ENCODE measurements around the gene TNS1.

Gene TNS1

DNA sequence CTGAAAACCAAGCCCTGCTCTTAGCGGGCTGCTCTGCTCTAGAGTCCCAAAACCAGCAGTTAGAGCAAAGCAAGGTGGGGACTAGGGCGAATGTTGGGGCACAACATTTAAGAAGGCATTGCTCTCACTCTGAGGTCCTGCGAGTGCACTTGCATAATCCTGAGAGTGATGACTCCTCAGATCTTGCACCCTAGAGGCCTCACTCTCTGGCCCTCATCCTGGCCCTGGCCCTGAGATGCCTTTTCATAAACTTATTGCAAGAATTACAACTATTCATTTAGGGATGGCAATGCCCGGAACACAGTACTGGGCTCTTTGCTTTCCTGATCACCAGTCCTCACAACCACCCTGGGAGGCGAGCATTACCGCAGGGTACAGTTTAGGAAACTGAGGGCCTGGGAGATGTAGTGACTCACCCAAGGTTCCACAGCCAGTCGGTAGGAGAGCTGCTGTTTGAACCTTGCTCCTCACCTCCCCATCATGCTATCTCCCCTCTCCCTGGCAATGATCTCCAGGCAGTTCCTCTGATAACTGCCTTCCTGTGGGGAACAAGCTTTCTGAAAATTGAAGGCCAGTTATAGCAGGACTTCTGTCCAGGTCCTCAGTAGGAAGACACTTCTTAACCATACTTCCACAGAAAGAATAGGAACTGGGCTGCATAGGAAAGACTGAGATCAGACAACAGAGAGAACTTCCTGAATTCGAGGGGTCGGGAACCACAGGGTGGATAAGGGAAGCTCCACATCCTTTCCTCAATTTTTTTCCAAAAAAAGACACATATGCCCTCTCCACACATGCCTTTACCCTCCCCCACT, 91.3 kb downstream of the TNS1 start:
- TF ChIP-seq CTCF (conservative IDR thresholded peaks at IDR 0.05; ENCODE audit: low read depth, low read length), result no peak
- H3K4me2 ChIP-seq, result no peak overlapping the region
- H3K4me3 ChIP-seq (IDR thresholded peaks at IDR 0.05; ENCODE audit: insufficient read depth, low read depth, low read length), result no peak overlapping the region
- no peaks in the 10 kb centered on the region for H3K27me3 ChIP-seq (ENCODE audit: insufficient read depth, low read depth)
- H3K4me1 ChIP-seq (ENCODE audit: low read depth, poor library complexity, severe bottlenecking), result no peaks in the 10 kb centered on the region
- H4K20me1 ChIP-seq (ENCODE audit: insufficient read depth), result no peaks in the 10 kb centered on the region
- H3K79me2 ChIP-seq (ENCODE audit: insufficient read depth, low read depth), result no peaks in the 10 kb centered on the region
- H3K27ac ChIP-seq, result no peak overlapping the region
- no peak overlapping the region for H3K9ac ChIP-seq
- H2AFZ ChIP-seq (ENCODE audit: low read depth), result no peak overlapping the region
- H3K36me3 ChIP-seq (ENCODE audit: insufficient read depth), result no peaks in the 10 kb centered on the region

GRCh38 chr2:217910875-217911212, 92.0 kb downstream of the TNS1 start:
- no peak overlapping the region for H3K4me2 ChIP-seq
- no peaks in the 10 kb centered on the region for H3K4me1 ChIP-seq (ENCODE audit: low read depth, poor library complexity, severe bottlenecking)
- H4K20me1 ChIP-seq (ENCODE audit: insufficient read depth), result no peaks in the 10 kb centered on the region
- H3K27me3 ChIP-seq (ENCODE audit: insufficient read depth, low read depth), result no peaks in the 10 kb centered on the region
- H3K4me3 ChIP-seq (IDR thresholded peaks at IDR 0.05; ENCODE audit: insufficient read depth, low read depth, low read length), result no peak overlapping the region
- no peak overlapping the region for H3K9ac ChIP-seq
- no peak overlapping the region for H3K27ac ChIP-seq
- H3K36me3 ChIP-seq (ENCODE audit: insufficient read depth), result no peaks in the 10 kb centered on the region
- H3K79me2 ChIP-seq (ENCODE audit: insufficient read depth, low read depth), result no peaks in the 10 kb centered on the region
- TF ChIP-seq CTCF (conservative IDR thresholded peaks at IDR 0.05; ENCODE audit: low read depth, low read length), result no peak
- H2AFZ ChIP-seq (ENCODE audit: low read depth), result no peak overlapping the region

GRCh38 chr2:217909156-217909820, 93.5 kb downstream of the TNS1 start:
- H3K4me2 ChIP-seq, result no peak overlapping the region
- H3K4me1 ChIP-seq (ENCODE audit: low read depth, poor library complexity, severe bottlenecking), result no peaks in the 10 kb centered on the region
- TF ChIP-seq CTCF (conservative IDR thresholded peaks at IDR 0.05; ENCODE audit: low read depth, low read length), result no peak
- H3K36me3 ChIP-seq (ENCODE audit: insufficient read depth), result no peaks in the 10 kb centered on the region
- H3K79me2 ChIP-seq (ENCODE audit: insufficient read depth, low read depth), result no peaks in the 10 kb centered on the region
- no peak overlapping the region for H3K4me3 ChIP-seq (IDR thresholded peaks at IDR 0.05; ENCODE audit: insufficient read depth, low read depth, low read length)
- no peak overlapping the region for H3K27ac ChIP-seq
- no peak overlapping the region for H3K9ac ChIP-seq
- H4K20me1 ChIP-seq (ENCODE audit: insufficient read depth), result no peaks in the 10 kb centered on the region
- no peaks in the 10 kb centered on the region for H3K27me3 ChIP-seq (ENCODE audit: insufficient read depth, low read depth)
- H2AFZ ChIP-seq (ENCODE audit: low read depth), result no peak overlapping the region

DNA sequence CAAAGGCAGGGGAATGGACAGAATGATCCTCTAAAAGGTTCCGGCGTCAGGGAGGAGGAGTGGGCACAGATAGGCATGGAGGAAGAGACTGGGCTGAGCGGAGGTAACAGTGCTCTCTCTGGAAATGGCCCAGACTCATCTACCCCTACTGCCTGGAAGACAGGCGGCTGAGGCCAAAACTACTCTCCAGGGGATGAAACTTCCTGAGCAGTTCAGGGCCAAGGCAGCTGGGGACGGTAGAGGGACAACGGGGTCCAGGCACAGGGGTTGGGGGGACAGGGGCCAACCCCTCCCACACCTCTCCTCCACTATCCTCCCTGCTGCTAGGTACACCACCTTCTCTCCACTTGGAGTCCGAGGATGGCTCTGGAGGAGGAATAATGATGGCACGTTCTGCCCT, 94.3 kb downstream of the TNS1 start:
- no peaks in the 10 kb centered on the region for H4K20me1 ChIP-seq (ENCODE audit: insufficient read depth)
- H2AFZ ChIP-seq (ENCODE audit: low read depth), result no peak overlapping the region
- H3K27ac ChIP-seq, result no peak overlapping the region
- no peak overlapping the region for H3K4me2 ChIP-seq
- no peaks in the 10 kb centered on the region for H3K27me3 ChIP-seq (ENCODE audit: insufficient read depth, low read depth)
- H3K4me3 ChIP-seq (IDR thresholded peaks at IDR 0.05; ENCODE audit: insufficient read depth, low read depth, low read length), result no peak overlapping the region
- TF ChIP-seq CTCF (conservative IDR thresholded peaks at IDR 0.05; ENCODE audit: low read depth, low read length), result no peak
- H3K4me1 ChIP-seq (ENCODE audit: low read depth, poor library complexity, severe bottlenecking), result no peaks in the 10 kb centered on the region
- H3K36me3 ChIP-seq (ENCODE audit: insufficient read depth), result no peaks in the 10 kb centered on the region
- H3K79me2 ChIP-seq (ENCODE audit: insufficient read depth, low read depth), result no peaks in the 10 kb centered on the region
- no peak overlapping the region for H3K9ac ChIP-seq

Measured in KMS-11 (cell line).